ENCODE data around the gene DUSP15. TPM values are rescaled to one million over a fixed set of nuclear protein-coding genes. Genes with fewer than 3 reads are reported as not detected.

DUSP15 gene
- total RNA-seq, 2 experiments from 2014 or later: not detected

GRCh38 chr20:31842471-31843157, 27.7 kb downstream of the DUSP15 start:
- ChIA-PET POLR2A (no interaction called here), CTCF (interaction anchor here (0.7 kb wide), 1 partner anchor 9 kb away, joined by 3 read pairs; no protein-coding TSS in a partner anchor)
- H3K4me3 Mint-ChIP-seq: no peak overlapping the region

GRCh38 chr20:31841928-31842327, 28.4 kb downstream of the DUSP15 start:
- CTCF ChIA-PET: no interaction called here
- POLR2A ChIA-PET: no interaction called here
- no peaks in the 10 kb centered on the region for H3K9me3 Mint-ChIP-seq (ENCODE audit: insufficient read depth)

More at GRCh38 chr20:31842471-31843157, 27.7 kb downstream of the DUSP15 start:
- Mint-ChIP-seq H3K9me3 (ENCODE audit: insufficient read depth) (no peaks in the 10 kb centered on the region), H3K4me1 (ENCODE audit: low read depth) (no peaks in the 10 kb centered on the region), H3K36me3 (ENCODE audit: low read depth) (no peaks in the 10 kb centered on the region), H3K27ac (no peak overlapping the region), H3K27me3 (ENCODE audit: low read depth) (no peaks in the 10 kb centered on the region)
- DNase-seq: no peak
- ATAC-seq: no peak

GRCh38 chr20:31840906-31841816, 29.2 kb downstream of the DUSP15 start:
- H3K4me3 Mint-ChIP-seq: no peak overlapping the region
- ATAC-seq (no peak), DNase-seq (no peak)
- H3K27ac Mint-ChIP-seq: no peak overlapping the region
- H3K4me1 Mint-ChIP-seq (ENCODE audit: low read depth): peaks cover 8% of the 10 kb centered on the region
- H3K27me3 Mint-ChIP-seq (ENCODE audit: low read depth): no peaks in the 10 kb centered on the region
- POLR2A ChIA-PET: no interaction called here
- no peaks in the 10 kb centered on the region for H3K36me3 Mint-ChIP-seq (ENCODE audit: low read depth)
- CTCF ChIA-PET: no interaction called here
- H3K9me3 Mint-ChIP-seq (ENCODE audit: insufficient read depth): no peaks in the 10 kb centered on the region

More at GRCh38 chr20:31841928-31842327, 28.4 kb downstream of the DUSP15 start:
- no peak overlapping the region for H3K27ac Mint-ChIP-seq
- no peaks in the 10 kb centered on the region for H3K36me3 Mint-ChIP-seq (ENCODE audit: low read depth)
- ATAC-seq: no peak
- no peak for DNase-seq
- H3K4me3 Mint-ChIP-seq: no peak overlapping the region
- H3K27me3 Mint-ChIP-seq (ENCODE audit: low read depth): no peaks in the 10 kb centered on the region
- peaks cover under 1% of the 10 kb centered on the region for H3K4me1 Mint-ChIP-seq (ENCODE audit: low read depth)

- peaks cover 20% of the 10 kb centered on the region for H3K4me1 Mint-ChIP-seq (ENCODE audit: low read depth)
- CTCF ChIA-PET: interaction anchor here (0.8 to 2.7 kb wide), 2 partner anchors 12 to 17 kb away, joined by 3 to 11 read pairs; no protein-coding TSS in a partner anchor
- H3K9me3 Mint-ChIP-seq (ENCODE audit: insufficient read depth): no peaks in the 10 kb centered on the region
- no peaks in the 10 kb centered on the region for H3K36me3 Mint-ChIP-seq (ENCODE audit: low read depth)
- H3K27me3 Mint-ChIP-seq (ENCODE audit: low read depth): no peaks in the 10 kb centered on the region
- POLR2A ChIA-PET: no interaction called here
- no peak overlapping the region for H3K4me3 Mint-ChIP-seq
- DNase-seq (no peak), ATAC-seq (no peak)
- no peak overlapping the region for H3K27ac Mint-ChIP-seq
Measured at GRCh38 chr20:31839782-31840487, 30.4 kb downstream of the DUSP15 start.

GRCh38 chr20:31838646-31839292, 31.6 kb downstream of the DUSP15 start:
- Mint-ChIP-seq H3K4me3 (no peak overlapping the region), H3K36me3 (ENCODE audit: low read depth) (no peaks in the 10 kb centered on the region), H3K27ac (no peak overlapping the region), H3K9me3 (ENCODE audit: insufficient read depth) (no peaks in the 10 kb centered on the region), H3K4me1 (ENCODE audit: low read depth) (peaks cover 23% of the 10 kb centered on the region), H3K27me3 (ENCODE audit: low read depth) (no peaks in the 10 kb centered on the region)
- DNase-seq: no peak
- ChIA-PET CTCF (interaction anchor here (1.5 to 2.7 kb wide), 2 partner anchors 14 to 16 kb away, joined by 11 to 13 read pairs; no protein-coding TSS in a partner anchor), POLR2A (no interaction called here)
- no peak for ATAC-seq

GRCh38 chr20:31837896-31838397, 32.4 kb downstream of the DUSP15 start:
- Mint-ChIP-seq H3K27me3 (ENCODE audit: low read depth) (no peaks in the 10 kb centered on the region), H3K9me3 (ENCODE audit: insufficient read depth) (no peaks in the 10 kb centered on the region), H3K4me3 (no peak overlapping the region), H3K4me1 (ENCODE audit: low read depth) (peaks cover 23% of the 10 kb centered on the region), H3K27ac (no peak overlapping the region), H3K36me3 (ENCODE audit: low read depth) (no peaks in the 10 kb centered on the region)
- ATAC-seq (no peak), DNase-seq (no peak)
- CTCF ChIA-PET: interaction anchor here (1.5 to 2.7 kb wide), 4 partner anchors 9 to 15 kb away, joined by 11 to 19 read pairs (median 13); no protein-coding TSS in a partner anchor
- POLR2A ChIA-PET: no interaction called here

GRCh38 chr20:31836853-31837608, 33.3 kb downstream of the DUSP15 start:
- ChIA-PET POLR2A (no interaction called here), CTCF (interaction anchor here (1.0 to 2.6 kb wide), 5 partner anchors 10 to 115 kb away, joined by 3 to 19 read pairs (median 8); partner anchors contain the start of gene PDRG1)
- H3K4me1 Mint-ChIP-seq (ENCODE audit: low read depth): peaks cover 23% of the 10 kb centered on the region
- DNase-seq (no peak), ATAC-seq (no peak)
- no peaks in the 10 kb centered on the region for H3K36me3 Mint-ChIP-seq (ENCODE audit: low read depth)
- no peak overlapping the region for H3K27ac Mint-ChIP-seq
- no peaks in the 10 kb centered on the region for H3K9me3 Mint-ChIP-seq (ENCODE audit: insufficient read depth)
- H3K27me3 Mint-ChIP-seq (ENCODE audit: low read depth): no peaks in the 10 kb centered on the region
- no peak overlapping the region for H3K4me3 Mint-ChIP-seq

GRCh38 chr20:31835977-31836852, 34.1 kb downstream of the DUSP15 start:
- CTCF ChIA-PET: interaction anchor here (1.0 to 2.6 kb wide), 5 partner anchors 9 to 116 kb away, joined by 3 to 19 read pairs (median 8); partner anchors contain the start of gene PDRG1
- H3K27ac Mint-ChIP-seq: no peak overlapping the region

GRCh38 chr20:31835554-31835953, 34.8 kb downstream of the DUSP15 start:
- Mint-ChIP-seq H3K4me1 (ENCODE audit: low read depth) (peaks cover 23% of the 10 kb centered on the region), H3K9me3 (ENCODE audit: insufficient read depth) (no peaks in the 10 kb centered on the region), H3K4me3 (no peak overlapping the region), H3K36me3 (ENCODE audit: low read depth) (no peaks in the 10 kb centered on the region), H3K27me3 (ENCODE audit: low read depth) (no peaks in the 10 kb centered on the region), H3K27ac (no peak overlapping the region)
- ATAC-seq (no peak), DNase-seq (no peak)
- CTCF ChIA-PET: interaction anchor here (1.1 to 2.6 kb wide), 3 partner anchors 12 to 116 kb away, joined by 4 to 13 read pairs (median 8); partner anchors contain the start of gene PDRG1
- POLR2A ChIA-PET: no interaction called here

More at GRCh38 chr20:31835977-31836852, 34.1 kb downstream of the DUSP15 start:
- ATAC-seq (peak; percentile 54), DNase-seq (peak; percentile 65)
- POLR2A ChIA-PET: no interaction called here
- H3K4me1 Mint-ChIP-seq (ENCODE audit: low read depth): peaks cover 23% of the 10 kb centered on the region
- no peaks in the 10 kb centered on the region for H3K36me3 Mint-ChIP-seq (ENCODE audit: low read depth)
- H3K9me3 Mint-ChIP-seq (ENCODE audit: insufficient read depth): no peaks in the 10 kb centered on the region
- no peaks in the 10 kb centered on the region for H3K27me3 Mint-ChIP-seq (ENCODE audit: low read depth)
- H3K4me3 Mint-ChIP-seq: no peak overlapping the region

Data from activated CD8-positive, alpha-beta T cell treated with anti-CD3 and anti-CD28 coated beads, Interleukin-2, amount 10 ng/mL, durations not matched to agents 7 days and 5 days (primary cell).